CD4-positive, alpha-beta T cell (primary cell): ENCODE measurements around the gene NUDT9. TPM values are rescaled to one million over a fixed set of nuclear protein-coding genes. Genes with fewer than 3 reads are reported as not detected.
"Not testable (repeated sequence)": the region's sequence is repeated elsewhere in the genome, so short reads cannot be mapped to it uniquely, and the experiment has no call there.

Source experiments
- ATAC-seq: fragments of 200-7000 bp; cut with Tn5 transposase; one replicate; pipeline ENCODE4 v1.10.0; 2022; ENCODE audit warnings: mild to moderate bottlenecking; ENCODE audit not compliant: poor library complexity
- CTCF ChIA-PET: fragments of 350-600 bp; sonication (Branson Sonifier 250); formaldehyde crosslinking; loops from one replicate; lab custom pipeline; 2021; ENCODE audit warnings: antibody characterized with exemption, inconsistent platforms; lab: Charles Lee
- POLR2A ChIA-PET: fragments of 350-600 bp; sonication (Branson Sonifier 250); formaldehyde crosslinking; loops from one replicate; lab custom pipeline; 2021; ENCODE audit warnings: antibody characterized with exemption, inconsistent platforms; lab: Charles Lee
- DNase-seq, 14 experiments: peaks; one replicate each; pipeline ENCODE4 v3.0.0-alpha.2; 2013 to 2020; ENCODE audit warnings: mixed read lengths in 2 of 14
- H3K27ac ChIP-seq, 2 donors: one replicate each; pipeline versions ENCODE4 v1.5.1 to v1.7.0; 2013; ENCODE audit warnings: low read length in 2 of 2, low read depth in 1 of 2, mild to moderate bottlenecking in 1 of 2
- H3K27me3 ChIP-seq, 2 experiments: 1 replicate in 1 of 2; 2 replicates in 1 of 2; pipeline versions ENCODE4 v1.6.1 to v1.7.0; 2013; ENCODE audit warnings: low read length in 2 of 2, control low read depth in 1 of 2, mild to moderate bottlenecking in 1 of 2, moderate library complexity in 1 of 2; ENCODE audit not compliant: insufficient read depth in 2 of 2, control insufficient read depth in 1 of 2
- H3K36me3 ChIP-seq: one replicate; pipeline ENCODE4 v1.6.1; 2013; ENCODE audit warnings: low read length, control low read depth; ENCODE audit not compliant: insufficient read depth
- H3K4me1 ChIP-seq: one replicate; pipeline ENCODE4 v1.6.1; 2013; ENCODE audit warnings: low read length, control low read depth; ENCODE audit not compliant: insufficient read depth
- H3K4me3 ChIP-seq: one replicate; pipeline ENCODE4 v1.5.1; 2013; ENCODE audit warnings: mild to moderate bottlenecking, low read length, moderate library complexity
- H3K9me3 ChIP-seq, 2 experiments: 1 replicate in 1 of 2; 2 replicates in 1 of 2; pipeline versions ENCODE4 v1.6.1 to v1.7.0; 2013; ENCODE audit warnings: low read length in 2 of 2, mild to moderate bottlenecking in 2 of 2, control low read depth in 1 of 2, moderate library complexity in 1 of 2; ENCODE audit not compliant: control insufficient read depth in 1 of 2, insufficient read depth in 1 of 2
- H3K27ac Mint-ChIP-seq: one replicate; pipeline ENCODE4 v1.8.0; 2020; ENCODE audit warnings: mixed read lengths
- H3K27me3 Mint-ChIP-seq: one replicate; pipeline ENCODE4 v1.8.0; 2021; ENCODE audit warnings: mixed read lengths
- H3K36me3 Mint-ChIP-seq: one replicate; pipeline ENCODE4 v1.8.0; 2021; ENCODE audit warnings: low read depth, mixed read lengths
- H3K4me1 Mint-ChIP-seq: one replicate; pipeline ENCODE4 v1.8.0; 2021; ENCODE audit warnings: low read depth, mixed read lengths
- H3K4me3 Mint-ChIP-seq: one replicate; pipeline ENCODE4 v1.8.0; 2020; ENCODE audit warnings: mild to moderate bottlenecking, mixed read lengths
- H3K9me3 Mint-ChIP-seq: one replicate; pipeline ENCODE4 v1.8.0; 2020; ENCODE audit warnings: mixed read lengths
- CTCF ChIP-seq: fragments of 200-600 bp; IDR thresholded peaks from one replicate; pipeline ENCODE4 v1.8.0; 2022; ENCODE audit warnings: antibody characterized with exemption, mild to moderate bottlenecking
- intact Hi-C, 2 experiments: fragments of 100-400 bp; cut with DNase I in 1 of 2; cut with micrococcal nuclease in 1 of 2; formaldehyde crosslinking; loops; one replicate each; pipeline versions ENCODE4 v1.15.1 to v1.9.0; 2023 to 2025; cut with DNase I, micrococcal nuclease
- total RNA-seq, 174 experiments: library from RNA in 2 of 174; stranded (reverse) in 2 of 174; gene quantifications; one replicate each; pipeline ENCODE4 v1.2.3 and lab custom pipeline; 2021 to 2026

Gene NUDT9
- total RNA-seq, 2 experiments from 2014 or later: 4.4 to 4.8 TPM

GRCh38 chr4:87387237-87387636 lies 35.1 kb upstream of the NUDT9 start:
- Mint-ChIP-seq H3K27ac (peak overlapping the region; percentile 16), H3K36me3 (peaks cover 60% of the 10 kb centered on the region), H3K27me3 (no peaks in the 10 kb centered on the region), H3K9me3 (peaks cover 4% of the 10 kb centered on the region), H3K4me3 (peak overlapping the region; percentile 27), H3K4me1 (peaks cover 74% of the 10 kb centered on the region)
- H3K4me1 ChIP-seq: peaks cover 31% of the 10 kb centered on the region
- no peak for DNase-seq
- intact Hi-C loops: loop anchor here in 1 of 2 experiments (5.0 kb wide), 1 partner anchor 170 kb away; no protein-coding TSS in a partner anchor
- TF ChIP-seq CTCF: no peak
- H3K27me3 ChIP-seq: no peaks in the 10 kb centered on the region
- no peak for ATAC-seq
- ChIA-PET POLR2A (interaction anchor here (0.5 to 1.7 kb wide), 2 partner anchors 36 to 39 kb away, joined by 3 to 5 read pairs; no protein-coding TSS in a partner anchor), CTCF (no interaction called here)
- H3K4me3 ChIP-seq: no peak overlapping the region
- no peak overlapping the region for H3K27ac ChIP-seq
- H3K36me3 ChIP-seq: peaks cover 4% of the 10 kb centered on the region
- H3K9me3 ChIP-seq: no peaks in the 10 kb centered on the region

GRCh38 chr4:87388901-87389300 lies 33.5 kb upstream of the NUDT9 start:
- H3K36me3 ChIP-seq: peaks cover 4% of the 10 kb centered on the region
- no peaks in the 10 kb centered on the region for H3K27me3 Mint-ChIP-seq
- peaks cover 31% of the 10 kb centered on the region for H3K4me1 ChIP-seq
- peaks cover 63% of the 10 kb centered on the region for H3K4me1 Mint-ChIP-seq
- H3K4me3 Mint-ChIP-seq: peak overlapping the region; percentile 97
- no peak overlapping the region for H3K27ac ChIP-seq
- H3K27me3 ChIP-seq: no peaks in the 10 kb centered on the region
- ATAC-seq: no peak
- CTCF ChIA-PET: interaction anchor here (1.9 kb wide), 1 partner anchor 13 kb away, joined by 9 read pairs; no protein-coding TSS in a partner anchor
- no peaks in the 10 kb centered on the region for H3K9me3 ChIP-seq
- DNase-seq: no peak
- no peak for TF ChIP-seq CTCF
- peak overlapping the region; percentile 90 for H3K4me3 ChIP-seq
- intact Hi-C loops: loop anchor here in 1 of 2 experiments (5.0 kb wide), 1 partner anchor 172 kb away; no protein-coding TSS in a partner anchor
- POLR2A ChIA-PET: interaction anchor here (0.8 kb wide), 1 partner anchor 33 kb away, joined by 7 read pairs; the partner anchor contains the start of gene NUDT9
- peaks cover 4% of the 10 kb centered on the region for H3K9me3 Mint-ChIP-seq
- peak overlapping the region; percentile 23 for H3K27ac Mint-ChIP-seq
- peaks cover 46% of the 10 kb centered on the region for H3K36me3 Mint-ChIP-seq

- not testable (repeated sequence) for H3K27me3 ChIP-seq, H3K9me3 Mint-ChIP-seq, H3K27me3 Mint-ChIP-seq, H3K36me3 ChIP-seq, ATAC-seq, H3K27ac ChIP-seq, H3K9me3 ChIP-seq
- intact Hi-C loops: loop anchor here (2.0 to 10.0 kb wide), 3 partner anchors 31 to 455 kb away; partner anchors contain the start of gene AFF1 (in 1 of the 2)
- peak overlapping the region; percentile 90 for H3K4me3 ChIP-seq
- peaks cover 38% of the 10 kb centered on the region for H3K36me3 Mint-ChIP-seq
- DNase-seq: peak in 2 of 14 experiments; percentile 9 to 14
- peak overlapping the region; percentile 82 for H3K27ac Mint-ChIP-seq
- ChIA-PET POLR2A (interaction anchor here (0.9 to 3.3 kb wide), 7 partner anchors 10 to 1223 kb away, joined by 3 to 65 read pairs (median 6); partner anchors contain the start of genes KLHL8 and NUDT9), CTCF (interaction anchor here (1.0 to 3.1 kb wide), 4 partner anchors 8 to 313 kb away, joined by 3 to 15 read pairs (median 5); partner anchors contain the start of gene NUDT9)
- H3K4me3 Mint-ChIP-seq: peak overlapping the region; percentile 97
- peaks cover 31% of the 10 kb centered on the region for H3K4me1 ChIP-seq
- H3K4me1 Mint-ChIP-seq: peaks cover 55% of the 10 kb centered on the region
Measured at GRCh38 chr4:87390055-87390454, 32.3 kb upstream of the NUDT9 start.
